SK-N-SH (cell line): Measurements from ENCODE around the gene MYORG. TPM values are rescaled to one million over a fixed set of nuclear protein-coding genes. Genes with fewer than 3 reads are reported as not detected.

ENCODE experiments used
- CTCF ChIA-PET: fragments of 300-600, 350-600 bp; formaldehyde crosslinking; extraction: SDS; loops from one replicate; lab custom pipeline; 2021; lab: Yijun Ruan, JAX
- POLR2A ChIA-PET: fragments of 350-600 bp; sonication (Branson Sonifier 250); formaldehyde crosslinking; extraction: SDS; loops from one replicate; lab custom pipeline; 2020; ENCODE audit warnings: antibody characterized with exemption, inconsistent platforms; lab: Yijun Ruan, JAX
- DNase-seq: peaks from one replicate; pipeline ENCODE4 v3.0.0; 2012
- H2AFZ ChIP-seq: fragments of 200-600 bp; sonication (generic); 2 replicates; pipeline ENCODE4 v1.8.1; 2016; ENCODE audit warnings: antibody characterized with exemption, mild to moderate bottlenecking, low read depth
- H3F3A ChIP-seq: fragments of 200-600 bp; sonication (generic); replicated peaks from 2 replicates; pipeline ENCODE3; 2016; ENCODE audit warnings: antibody characterized with exemption, mild to moderate bottlenecking; ENCODE audit not compliant: insufficient read depth
- H3K27ac ChIP-seq, 2 experiments: fragments of 200-500 bp in 1 of 2; fragments of 200-600 bp in 1 of 2; sonication (Bioruptor generic) in 1 of 2; sonication (generic), shearing (Covaris generic) in 1 of 2; 2 replicates each; pipeline versions ENCODE4 v1.5.1 to v1.6.1; 2014 to 2016; ENCODE audit warnings: low read depth in 2 of 2, inconsistent platforms in 1 of 2, low read length in 1 of 2, mild to moderate bottlenecking in 1 of 2, mixed read lengths in 1 of 2
- H3K27me3 ChIP-seq: fragments of 200-600 bp; sonication (generic), shearing (Covaris generic); 2 replicates; pipeline ENCODE4 v1.6.1; 2016; ENCODE audit warnings: mixed run types; ENCODE audit not compliant: insufficient read depth
- H3K36me3 ChIP-seq, 2 experiments: fragments of 200-500 bp in 1 of 2; fragments of 200-600 bp in 1 of 2; sonication (Bioruptor generic) in 1 of 2; sonication (generic) in 1 of 2; replicated peaks in 1 of 2; 2 replicates each; pipeline versions ENCODE3 to v1.5.1; 2014 to 2016; ENCODE audit warnings: low read length in 1 of 2, mild to moderate bottlenecking in 1 of 2; ENCODE audit not compliant: insufficient read depth in 2 of 2, control insufficient read depth in 1 of 2
- H3K4me1 ChIP-seq, 2 experiments: fragments of 200-500 bp in 1 of 2; fragments of 200-600 bp in 1 of 2; sonication (Bioruptor generic) in 1 of 2; sonication (generic), shearing (Covaris generic) in 1 of 2; 2 replicates each; pipeline versions ENCODE4 v1.5.1 to v1.6.1; 2014 to 2016; ENCODE audit warnings: low read depth in 1 of 2, low read length in 1 of 2, mixed run types in 1 of 2; ENCODE audit not compliant: insufficient read depth in 2 of 2, control insufficient read depth in 1 of 2
- H3K4me2 ChIP-seq: fragments of 200-600 bp; sonication (generic), shearing (Covaris generic); 2 replicates; pipeline ENCODE4 v1.6.1; 2017; ENCODE audit warnings: mixed run types
- H3K4me3 ChIP-seq, 2 experiments: fragments of 200-500 bp in 1 of 2; fragments of 200-600 bp in 1 of 2; sonication (Bioruptor generic) in 1 of 2; sonication (generic), shearing (Covaris generic) in 1 of 2; 2 replicates each; pipeline versions ENCODE4 v1.5.1 to v1.8.1; 2014 to 2016; ENCODE audit warnings: low read depth in 2 of 2, inconsistent platforms in 1 of 2, low read length in 1 of 2, mild to moderate bottlenecking in 1 of 2, mixed read lengths in 1 of 2, moderate library complexity in 1 of 2
- H3K79me2 ChIP-seq: fragments of 200-600 bp; sonication (generic); 2 replicates; pipeline ENCODE4 v1.8.1; 2017; ENCODE audit warnings: mild to moderate bottlenecking; ENCODE audit not compliant: insufficient read depth
- H3K9ac ChIP-seq: fragments of 200-600 bp; sonication (generic); 2 replicates; pipeline ENCODE4 v1.6.1; 2017; ENCODE audit warnings: mixed run types
- H3K9me2 ChIP-seq: fragments of 200-600 bp; sonication (generic); 2 replicates; pipeline ENCODE4 v1.6.1; 2017; ENCODE audit warnings: mixed run types
- H3K9me3 ChIP-seq: fragments of 200-600 bp; sonication (generic); 2 replicates; pipeline ENCODE4 v1.6.1; 2017; ENCODE audit warnings: mixed run types, mild to moderate bottlenecking, moderate library complexity
- H4K20me1 ChIP-seq: fragments of 200-600 bp; sonication (generic); 2 replicates; pipeline ENCODE4 v1.6.1; 2017; ENCODE audit warnings: mild to moderate bottlenecking, mixed run types; ENCODE audit not compliant: insufficient read depth
- CHD2 ChIP-seq: fragments of 150-350 bp; IDR thresholded peaks from 2 replicates; pipeline ENCODE4 v1.6.1; 2018; ENCODE audit warnings: low read length; ENCODE audit not compliant: partially characterized antibody
- ELF1 ChIP-seq: IDR thresholded peaks from 2 replicates; pipeline ENCODE4 v1.4.0; 2012
- EZH2phosphoT487 ChIP-seq: fragments of 200-600 bp; sonication (generic); IDR thresholded peaks from 2 replicates; pipeline ENCODE4 v1.6.1; 2017; ENCODE audit warnings: low read depth, mixed run types, mild to moderate bottlenecking, antibody characterized with exemption, moderate library complexity, borderline replicate concordance
- FOXJ3 ChIP-seq: sonication (generic); formaldehyde crosslinking; IDR thresholded peaks from 2 replicates; pipeline ENCODE4 v1.5.1; 2020; ENCODE audit warnings: mild to moderate bottlenecking, missing genetic modification reagents
- FOXM1 ChIP-seq: IDR thresholded peaks from 2 replicates; pipeline ENCODE4 v1.4.0; 2012; ENCODE audit warnings: low read depth, mild to moderate bottlenecking
- GATA2 ChIP-seq: sonication (generic); formaldehyde crosslinking; IDR thresholded peaks from 2 replicates; pipeline ENCODE4 v1.5.0; 2020; ENCODE audit warnings: mild to moderate bottlenecking, missing genetic modification reagents
- MEF2A ChIP-seq: IDR thresholded peaks from 2 replicates; pipeline ENCODE4 v1.4.0; 2012; ENCODE audit warnings: low read depth, borderline replicate concordance
- MXI1 ChIP-seq: IDR thresholded peaks from 2 replicates; pipeline ENCODE4 v1.6.1; 2012; ENCODE audit warnings: mild to moderate bottlenecking, low read depth, low read length, improper control_type of control experiment
- NRF1 ChIP-seq: IDR thresholded peaks from 2 replicates; pipeline ENCODE4 v1.6.1; 2012; ENCODE audit warnings: low read depth, mild to moderate bottlenecking, low read length
- RCOR1 ChIP-seq: fragments of 150-350 bp; IDR thresholded peaks from 2 replicates; pipeline ENCODE4 v1.6.1; 2017; ENCODE audit warnings: antibody characterized with exemption, low read length
- SIN3A ChIP-seq: IDR thresholded peaks from 2 replicates; pipeline ENCODE4 v1.6.1; 2012; ENCODE audit warnings: low read depth, mild to moderate bottlenecking, low read length, moderate library complexity, borderline replicate concordance
- TEAD4 ChIP-seq: IDR thresholded peaks from 2 replicates; pipeline ENCODE4 v1.4.0; 2012; ENCODE audit warnings: mild to moderate bottlenecking, borderline replicate concordance; ENCODE audit not compliant: insufficient read depth
- YY1 ChIP-seq: IDR thresholded peaks from 2 replicates; pipeline ENCODE4 v1.4.0; 2012; ENCODE audit warnings: low read depth, mild to moderate bottlenecking
- WGBS: methylation state at CpG from one replicate; pipeline ENCODE4 v1.1.6; 2017; ENCODE audit warnings: low lambda C conversion rate; 5-methylcytosine and 5-hydroxymethylcytosine counted together
- polyA plus RNA-seq, 3 experiments: library from polyadenylated mRNA; depleted of rRNA; stranded (reverse); fragments of >200 nt; gene quantifications; 2 replicates each; pipeline ENCODE4 v1.2.3, GENCODE V29; 2012
- TF ChIP-seq, protein P1 (sequence below): IDR thresholded peaks from 2 replicates; pipeline ENCODE4; 2012
- TF ChIP-seq, protein P2 (sequence below): IDR thresholded peaks from 2 replicates; pipeline ENCODE4 v1.4.0; 2012; ENCODE audit warnings: low read depth
- TF ChIP-seq, protein P3 (sequence below): IDR thresholded peaks from 2 replicates; pipeline ENCODE4 v1.4.0; 2012; ENCODE audit warnings: low read depth, borderline replicate concordance

MYORG gene
- 0.97 and 1.1 TPM in 2 replicates for polyA plus RNA-seq (2012; rRNA removed)
- polyA plus RNA-seq (2012; cell fraction: cytosol; rRNA removed): 1.2 and 1.5 TPM in 2 replicates
- 0.92 and 1.2 TPM in 2 replicates for polyA plus RNA-seq (2012; cell fraction: nucleus; rRNA removed)

DNA sequence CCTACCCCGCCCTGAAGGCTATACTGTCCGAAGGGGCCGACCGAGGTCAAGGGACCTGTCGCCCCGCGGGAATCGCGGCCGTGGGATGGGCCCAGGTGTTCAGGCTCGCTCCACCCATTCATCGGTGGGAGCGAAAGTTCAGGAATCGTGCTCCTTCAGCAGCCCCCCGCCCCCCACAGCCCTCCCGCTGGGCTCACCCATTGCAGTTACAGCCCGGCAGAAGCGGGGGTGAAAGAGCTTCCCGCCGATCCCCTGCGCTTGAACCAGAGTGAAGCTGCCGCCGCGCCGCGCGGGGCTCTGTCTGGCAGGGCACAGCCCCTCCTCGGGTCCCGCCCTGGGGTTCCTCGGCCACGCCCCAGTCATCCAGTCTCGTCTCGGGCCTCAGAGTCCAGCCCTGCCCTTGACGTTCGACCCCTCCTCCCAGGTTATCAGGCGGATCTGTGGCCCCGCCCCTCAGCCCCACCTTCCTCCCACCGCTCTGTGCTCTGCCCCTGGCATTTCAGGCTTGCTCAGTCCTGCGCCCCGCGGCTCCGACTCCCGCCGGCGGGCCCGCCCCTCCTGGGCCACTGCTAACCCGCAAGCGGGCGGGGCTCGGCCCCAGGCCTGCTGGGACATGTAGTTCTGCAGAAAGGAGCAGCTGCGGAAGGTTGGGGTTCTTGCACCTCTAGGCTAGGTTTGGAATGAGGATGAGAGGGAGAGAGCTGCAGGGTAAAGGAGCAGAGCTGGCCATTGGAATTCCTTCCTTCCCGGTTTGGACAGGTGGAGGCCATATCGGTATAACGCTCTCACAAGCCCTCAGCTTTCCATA lies at the start of gene MYORG:
Gene MYORG, minus strand, starts transcription at position 303 of the 808 bp plus-strand sequence. CDS start 3,955 bp downstream, outside the sequence.
- peaks cover 7 to 40% of the 10 kb centered on the region in 2 experiments; a peak in 3 of 4 replicates for H3K4me1 ChIP-seq
- CTCF ChIA-PET: interaction anchor here (1.0 to 8.0 kb wide), 12 partner anchors 12 to 226 kb away, joined by 3 to 149 read pairs (median 5); no protein-coding TSS in a partner anchor
- WGBS: 1% methylated on average over 25 of the region's 54 CpGs
- peak within 1 kb of the TSS; percentile 94 for H3K4me2 ChIP-seq
- H3K27ac ChIP-seq: peak within 1 kb of the TSS in 1 of 2 experiments; percentile 76; a peak in 2 of 4 replicates
- no peaks in the 10 kb centered on the region for H4K20me1 ChIP-seq
- peaks cover 4% of the 10 kb centered on the region for H3F3A ChIP-seq
- H3K9me3 ChIP-seq: no peaks in the 10 kb centered on the region
- peak within 1 kb of the TSS; percentile 57 for H3K9ac ChIP-seq
- H3K9me2 ChIP-seq: no peaks in the 10 kb centered on the region
- no peaks in the 10 kb centered on the region for H3K27me3 ChIP-seq
- peak within 1 kb of the TSS; percentile 89 for H2AFZ ChIP-seq
- DNase-seq: peak; percentile 98
- POLR2A ChIA-PET: interaction anchor here (1.8 kb wide), 1 partner anchor 31 kb away, joined by 6 read pairs; no protein-coding TSS in a partner anchor
- peak within 1 kb of the TSS; percentile 83 to 84 for H3K4me3 ChIP-seq
- no peaks in the 10 kb centered on the region for H3K79me2 ChIP-seq
- no peaks in the 10 kb centered on the region for H3K36me3 ChIP-seq
- TF ChIP-seq TEAD4: no peak
- TF ChIP-seq MXI1: no peak
- TF ChIP-seq GATA2 (CRISPR knock-in tag): peak; percentile 92
- peak; percentile 39 for TF ChIP-seq CHD2
- no peak for TF ChIP-seq EZH2phosphoT487
- TF ChIP-seq SIN3A: 0 out of 2 replicates have a peak, but pooled peaks have one; percentile 15
- TF ChIP-seq, protein P1, sequence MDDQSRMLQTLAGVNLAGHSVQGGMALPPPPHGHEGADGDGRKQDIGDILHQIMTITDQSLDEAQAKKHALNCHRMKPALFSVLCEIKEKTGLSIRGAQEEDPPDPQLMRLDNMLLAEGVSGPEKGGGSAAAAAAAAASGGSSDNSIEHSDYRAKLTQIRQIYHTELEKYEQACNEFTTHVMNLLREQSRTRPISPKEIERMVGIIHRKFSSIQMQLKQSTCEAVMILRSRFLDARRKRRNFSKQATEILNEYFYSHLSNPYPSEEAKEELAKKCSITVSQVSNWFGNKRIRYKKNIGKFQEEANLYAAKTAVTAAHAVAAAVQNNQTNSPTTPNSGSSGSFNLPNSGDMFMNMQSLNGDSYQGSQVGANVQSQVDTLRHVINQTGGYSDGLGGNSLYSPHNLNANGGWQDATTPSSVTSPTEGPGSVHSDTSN: 0 out of 2 replicates have a peak, but pooled peaks have one; percentile 4
- TF ChIP-seq, protein P2, sequence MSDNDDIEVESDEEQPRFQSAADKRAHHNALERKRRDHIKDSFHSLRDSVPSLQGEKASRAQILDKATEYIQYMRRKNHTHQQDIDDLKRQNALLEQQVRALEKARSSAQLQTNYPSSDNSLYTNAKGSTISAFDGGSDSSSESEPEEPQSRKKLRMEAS: peak; percentile 55; the same call in 1 of the 2 replicates
- no peak for TF ChIP-seq FOXM1
- peak; percentile 45 for TF ChIP-seq NRF1

DNA sequence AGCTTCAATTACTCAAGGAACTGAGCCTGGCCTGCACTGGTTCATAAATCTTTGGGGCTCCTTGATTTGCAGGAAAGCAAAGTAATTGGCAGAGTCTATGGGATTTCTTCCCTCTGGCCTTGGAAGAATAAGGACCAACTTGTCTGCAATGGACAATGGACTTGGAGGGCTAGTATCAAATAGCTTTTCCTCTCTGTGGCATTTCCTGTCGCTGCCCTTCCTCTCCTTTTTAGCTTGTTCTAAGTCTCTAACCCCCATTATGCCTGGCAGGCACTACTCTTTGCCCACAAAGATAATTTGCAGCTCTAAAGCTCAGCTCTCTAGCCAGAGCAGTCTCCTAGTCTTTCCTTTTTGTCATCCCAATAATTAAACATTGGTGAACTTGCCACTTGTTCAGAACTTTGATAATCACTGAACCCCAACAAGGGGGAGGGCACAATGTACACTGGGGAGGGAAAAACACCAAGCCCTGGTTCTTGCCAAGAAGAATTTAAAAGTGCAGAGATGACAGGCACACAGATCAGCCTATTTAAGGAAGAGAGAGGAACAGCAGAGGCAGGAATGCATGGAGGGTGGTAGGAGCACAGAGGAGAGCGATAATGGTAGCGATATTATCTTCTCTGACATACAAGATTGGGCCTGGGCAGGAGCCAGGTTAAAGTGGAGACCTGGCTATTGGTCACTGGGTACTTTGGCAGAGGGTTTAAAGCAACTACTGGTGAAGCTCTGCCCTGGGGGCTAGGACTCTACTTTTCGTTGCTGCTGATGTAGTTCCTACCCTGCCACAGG lies 43.2 kb upstream of the MYORG start:
- H3K36me3 ChIP-seq: no peaks in the 10 kb centered on the region
- POLR2A ChIA-PET: interaction anchor here (0.9 kb wide), 1 partner anchor 11 kb away, joined by 3 read pairs; no protein-coding TSS in a partner anchor
- WGBS: 64% methylated on average over 4 of the region's 4 CpGs
- peaks cover 42% of the 10 kb centered on the region for H4K20me1 ChIP-seq
- CTCF ChIA-PET: interaction anchor here (1.0 to 5.3 kb wide), 6 partner anchors 9 to 81 kb away, joined by 3 to 35 read pairs (median 5); no protein-coding TSS in a partner anchor
- H3K27me3 ChIP-seq: no peaks in the 10 kb centered on the region
- no peak overlapping the region for H2AFZ ChIP-seq
- H3K4me3 ChIP-seq: no peak overlapping the region
- H3K27ac ChIP-seq: peak overlapping the region in 1 of 2 experiments; percentile 81; a peak in 2 of 4 replicates
- no peaks in the 10 kb centered on the region for H3K9me2 ChIP-seq
- H3K79me2 ChIP-seq: no peaks in the 10 kb centered on the region
- H3K4me1 ChIP-seq: peaks cover 0 to 32% of the 10 kb centered on the region in 2 experiments; a peak in 1 of 4 replicates
- H3F3A ChIP-seq: no peaks in the 10 kb centered on the region
- H3K9me3 ChIP-seq: no peaks in the 10 kb centered on the region
- H3K9ac ChIP-seq: no peak overlapping the region
- no peak overlapping the region for H3K4me2 ChIP-seq
- DNase-seq: peak; percentile 50
- TF ChIP-seq FOXJ3: 0 out of 2 replicates have a peak, but pooled peaks have one; percentile 20
- TF ChIP-seq MEF2A: no peak
- TF ChIP-seq, protein P1: no peak
- no peak for TF ChIP-seq MXI1
- peak; percentile 84 for TF ChIP-seq GATA2 (CRISPR knock-in tag)
- TF ChIP-seq YY1: no peak
- no peak for TF ChIP-seq EZH2phosphoT487
- TF ChIP-seq NRF1: no peak
- peak; percentile 22; the same call in 1 of the 2 replicates for TF ChIP-seq RCOR1
- no peak for TF ChIP-seq ELF1
- TF ChIP-seq, protein P2: no peak
- TF ChIP-seq, protein P3, sequence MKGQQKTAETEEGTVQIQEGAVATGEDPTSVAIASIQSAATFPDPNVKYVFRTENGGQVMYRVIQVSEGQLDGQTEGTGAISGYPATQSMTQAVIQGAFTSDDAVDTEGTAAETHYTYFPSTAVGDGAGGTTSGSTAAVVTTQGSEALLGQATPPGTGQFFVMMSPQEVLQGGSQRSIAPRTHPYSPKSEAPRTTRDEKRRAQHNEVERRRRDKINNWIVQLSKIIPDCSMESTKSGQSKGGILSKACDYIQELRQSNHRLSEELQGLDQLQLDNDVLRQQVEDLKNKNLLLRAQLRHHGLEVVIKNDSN: no peak
